Measurements from ENCODE around the gene CUX1. TPM values are rescaled to one million over a fixed set of nuclear protein-coding genes. Genes with fewer than 3 reads are reported as not detected.
"Not testable (repeated sequence)": the region's sequence is repeated elsewhere in the genome, so short reads cannot be mapped to it uniquely, and the experiment has no call there.

CUX1 gene
- total RNA-seq, 2 donors from 2014 or later = 42.0 to 47.5 TPM

DNA sequence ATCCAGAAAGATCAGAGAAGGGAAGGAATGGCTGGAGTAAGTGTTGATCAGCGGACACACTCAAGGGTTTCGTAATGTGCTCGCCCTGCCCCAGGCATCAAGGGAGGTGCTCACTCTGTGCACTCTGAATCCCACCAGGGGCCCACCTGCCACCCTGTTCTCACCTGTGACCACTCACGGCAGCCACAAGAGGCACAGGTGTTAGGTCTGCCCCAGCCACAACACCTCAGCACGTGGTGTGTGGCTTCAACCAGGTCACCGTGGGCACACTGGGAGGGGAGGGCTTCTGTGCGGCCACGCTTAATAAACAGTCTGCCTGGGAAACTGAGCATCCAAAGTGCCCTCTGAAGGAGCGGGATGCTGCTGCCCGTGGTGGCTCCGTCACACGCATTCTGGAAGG is 49.8 kb downstream of the CUX1 start:
- intact Hi-C loops (cut with DNase I) = no loop called here
- DNase-seq (no peak), ATAC-seq (no peak)
- TF ChIP-seq, protein P1, sequence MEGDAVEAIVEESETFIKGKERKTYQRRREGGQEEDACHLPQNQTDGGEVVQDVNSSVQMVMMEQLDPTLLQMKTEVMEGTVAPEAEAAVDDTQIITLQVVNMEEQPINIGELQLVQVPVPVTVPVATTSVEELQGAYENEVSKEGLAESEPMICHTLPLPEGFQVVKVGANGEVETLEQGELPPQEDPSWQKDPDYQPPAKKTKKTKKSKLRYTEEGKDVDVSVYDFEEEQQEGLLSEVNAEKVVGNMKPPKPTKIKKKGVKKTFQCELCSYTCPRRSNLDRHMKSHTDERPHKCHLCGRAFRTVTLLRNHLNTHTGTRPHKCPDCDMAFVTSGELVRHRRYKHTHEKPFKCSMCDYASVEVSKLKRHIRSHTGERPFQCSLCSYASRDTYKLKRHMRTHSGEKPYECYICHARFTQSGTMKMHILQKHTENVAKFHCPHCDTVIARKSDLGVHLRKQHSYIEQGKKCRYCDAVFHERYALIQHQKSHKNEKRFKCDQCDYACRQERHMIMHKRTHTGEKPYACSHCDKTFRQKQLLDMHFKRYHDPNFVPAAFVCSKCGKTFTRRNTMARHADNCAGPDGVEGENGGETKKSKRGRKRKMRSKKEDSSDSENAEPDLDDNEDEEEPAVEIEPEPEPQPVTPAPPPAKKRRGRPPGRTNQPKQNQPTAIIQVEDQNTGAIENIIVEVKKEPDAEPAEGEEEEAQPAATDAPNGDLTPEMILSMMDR (IDR thresholded peaks at IDR 0.05) = no peak
- no peak for TF ChIP-seq POLR2A (IDR thresholded peaks at IDR 0.05)
- peaks cover 24% of the 10 kb centered on the region for H3K4me1 ChIP-seq
- H3K36me3 ChIP-seq (replicated peaks in 1 of 2; ENCODE audit: insufficient read depth in 1 of 2, low read depth in 2 of 2) = no peaks in the 10 kb centered on the region
- 86 to 97% methylated on average over 3 to 12 of the region's 12 CpGs for WGBS, 2 donors
- no peaks in the 10 kb centered on the region for H3K9me3 ChIP-seq
- H3K27ac ChIP-seq = no peak overlapping the region
- no peak overlapping the region for H3K4me3 ChIP-seq
- H3K27me3 ChIP-seq = no peaks in the 10 kb centered on the region

DNA sequence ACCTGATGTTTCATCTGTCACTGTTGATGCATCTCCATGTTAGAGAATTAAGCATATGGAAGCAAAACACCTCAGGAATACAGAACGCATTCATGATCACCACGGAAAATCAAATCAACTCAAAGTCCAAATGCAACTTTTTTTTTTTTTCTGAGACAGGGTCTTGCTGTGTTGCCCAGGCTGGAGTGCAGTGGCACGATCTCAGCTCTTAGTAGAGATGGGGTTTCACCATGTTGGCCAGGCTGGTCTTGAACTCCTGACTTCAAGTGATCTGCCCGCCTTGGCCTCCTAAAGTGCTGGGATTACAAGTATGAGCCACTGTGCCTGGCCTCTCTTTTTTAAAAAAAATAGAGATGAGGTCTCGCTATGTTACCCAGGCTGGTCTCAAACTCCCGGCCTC is 50.3 kb downstream of the CUX1 start:
- ATAC-seq; H3K9me3 ChIP-seq; H3K4me3 ChIP-seq; DNase-seq; H3K27ac ChIP-seq; H3K36me3 ChIP-seq (replicated peaks in 1 of 2; ENCODE audit: insufficient read depth in 1 of 2, low read depth in 2 of 2); H3K27me3 ChIP-seq; intact Hi-C loops (cut with DNase I): not testable (repeated sequence)
- WGBS, 2 donors = 94 to 96% methylated on average over 6 of the region's 6 CpGs
- H3K4me1 ChIP-seq = peaks cover 24% of the 10 kb centered on the region

DNA sequence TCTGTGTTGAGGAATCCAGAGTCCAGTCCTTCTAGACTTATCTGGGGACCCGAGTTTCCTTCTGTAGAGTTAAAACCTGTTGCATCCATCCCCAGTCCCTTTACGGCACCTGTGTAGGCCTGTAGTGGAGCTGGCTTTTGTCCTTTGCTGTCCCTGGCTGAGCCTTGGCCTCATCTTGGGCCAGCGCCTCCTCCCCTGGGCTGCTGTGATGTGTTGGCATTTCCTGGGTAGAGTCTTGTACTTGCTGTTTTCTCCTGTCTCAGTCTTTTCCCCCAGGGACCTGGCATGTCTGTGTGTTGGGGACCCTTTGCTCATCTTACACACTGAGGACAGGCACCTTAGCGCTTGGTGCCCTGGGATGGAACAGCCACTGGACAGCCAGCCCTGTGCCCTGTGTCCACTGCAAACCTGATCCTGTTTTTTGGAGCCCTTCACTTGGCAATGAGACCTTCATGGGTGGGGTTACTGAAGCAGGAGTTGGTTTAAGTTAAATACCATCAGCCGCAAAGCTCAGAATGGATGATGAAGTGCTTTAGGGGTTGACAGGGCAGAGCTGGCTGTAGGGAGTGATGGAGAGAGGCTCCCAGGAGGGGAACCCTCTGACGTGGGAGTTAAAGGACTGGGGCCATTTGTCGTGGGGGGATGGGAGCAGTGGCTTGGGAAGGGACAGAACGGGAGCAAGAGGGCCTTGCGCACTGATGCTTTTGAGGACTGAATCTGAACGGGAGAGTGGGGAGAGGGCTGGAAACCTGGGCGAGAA is 50.9 kb downstream of the CUX1 start:
- no peak for ATAC-seq
- 85 to 95% methylated on average over 11 of the region's 11 CpGs for WGBS, 2 donors

DNA sequence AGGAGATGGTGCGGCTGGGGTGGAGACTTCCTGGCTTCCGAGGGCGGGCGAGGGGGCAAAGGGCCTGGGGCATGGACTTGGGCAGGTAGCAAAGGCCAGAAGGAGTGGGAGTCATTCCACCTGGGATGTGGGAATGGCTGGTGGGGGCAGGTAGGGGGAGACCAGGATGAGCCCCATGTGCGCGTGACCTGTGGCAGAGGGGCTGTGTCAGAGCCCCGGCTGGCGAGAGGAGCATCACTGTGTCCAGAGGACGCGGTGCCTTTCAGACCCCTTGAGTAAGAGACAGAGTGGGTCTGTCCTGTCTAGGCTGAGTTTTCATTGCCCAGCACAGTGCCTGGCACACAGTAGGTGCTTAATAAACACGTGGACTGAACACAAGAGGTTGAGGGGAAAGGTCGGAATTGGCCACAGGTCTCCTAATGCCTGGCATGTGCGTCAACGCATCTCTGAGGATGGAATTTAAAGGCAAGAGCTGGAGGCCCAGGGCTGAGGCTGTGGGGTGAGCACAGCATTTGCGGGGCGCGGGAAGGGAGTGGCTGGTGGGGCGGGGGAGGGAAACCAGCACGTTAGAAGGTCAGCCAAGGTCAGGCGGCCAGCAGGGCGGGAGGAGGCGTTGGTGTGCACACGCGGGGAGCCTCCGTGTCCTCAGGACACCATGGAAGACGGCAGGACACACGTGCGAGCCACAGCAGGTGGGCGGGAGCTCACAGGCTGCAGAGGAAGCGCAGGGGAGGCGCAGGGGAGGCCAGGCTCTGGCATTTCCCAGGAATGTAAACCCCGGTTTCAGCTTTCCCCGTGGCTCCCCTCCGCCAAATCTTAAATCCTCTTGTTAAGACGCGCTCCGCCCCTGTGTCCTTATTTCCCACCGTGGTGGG is 51.8 kb downstream of the CUX1 start:
- Histone ChIP-seq H3K27me3 (no peaks in the 10 kb centered on the region), H3K9me3 (no peaks in the 10 kb centered on the region), H3K4me3 (no peak overlapping the region), H3K27ac (no peak overlapping the region), H3K4me1 (peaks cover 24% of the 10 kb centered on the region), H3K36me3 (replicated peaks in 1 of 2; ENCODE audit: insufficient read depth in 1 of 2, low read depth in 2 of 2) (no peaks in the 10 kb centered on the region)
- TF ChIP-seq POLR2A (IDR thresholded peaks at IDR 0.05) = no peak
- TF ChIP-seq, protein P1 (IDR thresholded peaks at IDR 0.05) = no peak
- no peak for ATAC-seq
- intact Hi-C loops (cut with DNase I) = no loop called here
- WGBS, 2 donors = 84 to 91% methylated on average over 33 to 38 of the region's 38 CpGs
- DNase-seq = no peak

More for the DNA sequence above, 50.9 kb downstream of the CUX1 start:
- Histone ChIP-seq H3K27ac (no peak overlapping the region), H3K4me1 (peaks cover 24% of the 10 kb centered on the region), H3K36me3 (replicated peaks in 1 of 2; ENCODE audit: insufficient read depth in 1 of 2, low read depth in 2 of 2) (no peaks in the 10 kb centered on the region), H3K9me3 (no peaks in the 10 kb centered on the region), H3K4me3 (no peak overlapping the region), H3K27me3 (no peaks in the 10 kb centered on the region)
- intact Hi-C loops (cut with DNase I) = no loop called here
- no peak for TF ChIP-seq POLR2A (IDR thresholded peaks at IDR 0.05)
- TF ChIP-seq, protein P1 (IDR thresholded peaks at IDR 0.05) = no peak
- no peak for DNase-seq

DNA sequence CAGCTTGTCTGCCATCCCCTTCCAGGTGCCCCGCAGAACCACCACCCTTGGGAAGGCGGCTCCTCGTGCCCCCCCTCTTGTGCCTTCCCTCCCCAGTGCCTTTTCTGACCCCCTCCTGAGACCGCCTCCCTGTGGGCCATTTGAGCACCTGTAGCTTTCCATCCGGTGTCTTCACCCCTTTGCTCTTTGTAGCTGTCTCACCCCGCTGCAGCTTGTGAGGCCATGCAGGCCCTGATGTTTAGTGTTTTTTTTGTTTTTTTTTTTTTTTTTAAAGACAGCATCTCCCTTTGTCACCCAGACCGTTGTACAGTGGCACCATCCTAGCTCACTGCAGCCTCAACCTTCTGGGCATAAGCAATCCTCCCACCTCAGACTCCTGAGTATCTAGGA is 52.5 kb downstream of the CUX1 start:
- Histone ChIP-seq H3K36me3 (replicated peaks in 1 of 2; ENCODE audit: insufficient read depth in 1 of 2, low read depth in 2 of 2) (no peaks in the 10 kb centered on the region), H3K4me1 (peaks cover 24% of the 10 kb centered on the region), H3K27ac (peak overlapping the region in 2 of 4 donors; percentile 7 to 50), H3K9me3 (no peaks in the 10 kb centered on the region), H3K4me3 (no peak overlapping the region), H3K27me3 (no peaks in the 10 kb centered on the region)
- 82 to 88% methylated on average over 7 of the region's 7 CpGs for WGBS, 2 donors
- no peak for ATAC-seq
- no peak for TF ChIP-seq POLR2A (IDR thresholded peaks at IDR 0.05)
- intact Hi-C loops (cut with DNase I) = loop anchor here (10.0 kb wide), 1 partner anchor 45 kb away; no protein-coding TSS in a partner anchor
- no peak for DNase-seq

All from body of pancreas (tissue), 4 donors.